Type B pancreatic cell (in vitro differentiated cells): Measurements from ENCODE around the gene FAM149A. TPM values are rescaled to one million over a fixed set of nuclear protein-coding genes. Genes with fewer than 3 reads are reported as not detected.
A peak's percentile ranks its signal among the peaks of the same experiment; 100 is the strongest.

Experiments
- DNase-seq: peaks from one replicate; pipeline ENCODE4 v3.0.0; 2021; ENCODE audit warnings: mixed read lengths; ENCODE audit not compliant: unreplicated experiment; ENCODE audit errors: extremely low spot score
- H3K27ac Mint-ChIP-seq: 2 replicates; pipeline ENCODE4 v1.8.0; 2021; ENCODE audit warnings: mild to moderate bottlenecking, mixed read lengths
- H3K27me3 Mint-ChIP-seq: 2 replicates; pipeline ENCODE4 v1.8.0; 2021; ENCODE audit warnings: mixed read lengths
- H3K36me3 Mint-ChIP-seq: 2 replicates; pipeline ENCODE4 v1.8.0; 2021; ENCODE audit warnings: mixed read lengths
- H3K4me1 Mint-ChIP-seq: one replicate; pipeline ENCODE4 v1.8.0; 2021; ENCODE audit warnings: mixed read lengths; ENCODE audit not compliant: unreplicated experiment
- H3K4me3 Mint-ChIP-seq: 2 replicates; pipeline ENCODE4 v1.8.0; 2021; ENCODE audit warnings: mild to moderate bottlenecking, mixed read lengths
- H3K9me3 Mint-ChIP-seq: 2 replicates; pipeline ENCODE4 v1.8.0; 2021; ENCODE audit warnings: mixed read lengths
- CTCF ChIP-seq: fragments of 200-600 bp; sonication (generic); conservative IDR thresholded peaks from 2 replicates; pipeline ENCODE4 v1.5.0; 2021; ENCODE audit warnings: antibody characterized with exemption, mild to moderate bottlenecking
- total RNA-seq: library from RNA; stranded (reverse); gene quantifications from 2 replicates; pipeline ENCODE4 v1.2.1, GENCODE V29; 2021; ENCODE audit warnings: low replicate concordance

The FAM149A gene
- total RNA-seq, 1 donor from 2014 or later, result 9.3 TPM

GRCh38 chr4:186192066-186192612 lies 87.6 kb downstream of the FAM149A start:
- H3K4me3 Mint-ChIP-seq, result peak overlapping the region; percentile 92
- no peaks in the 10 kb centered on the region for H3K9me3 Mint-ChIP-seq
- peaks cover 16% of the 10 kb centered on the region for H3K4me1 Mint-ChIP-seq
- H3K27me3 Mint-ChIP-seq, result peaks cover 12% of the 10 kb centered on the region
- peaks cover 4% of the 10 kb centered on the region for H3K36me3 Mint-ChIP-seq
- no peak for TF ChIP-seq CTCF
- DNase-seq, result no peak
- peak overlapping the region; percentile 83 for H3K27ac Mint-ChIP-seq

- Mint-ChIP-seq H3K4me1 (peaks cover 16% of the 10 kb centered on the region), H3K36me3 (peaks cover 4% of the 10 kb centered on the region)
- no peak for TF ChIP-seq CTCF
Observed at GRCh38 chr4:186193851-186194250, 89.3 kb downstream of the FAM149A start.

GRCh38 chr4:186196063-186196462 lies 91.6 kb downstream of the FAM149A start:
- DNase-seq, result no peak
- H3K27ac Mint-ChIP-seq, result no peak overlapping the region
- no peak for TF ChIP-seq CTCF
- peaks cover 9% of the 10 kb centered on the region for H3K4me1 Mint-ChIP-seq
- no peaks in the 10 kb centered on the region for H3K9me3 Mint-ChIP-seq
- no peak overlapping the region for H3K4me3 Mint-ChIP-seq
- H3K27me3 Mint-ChIP-seq, result peaks cover 3% of the 10 kb centered on the region
- peaks cover 4% of the 10 kb centered on the region for H3K36me3 Mint-ChIP-seq

More at GRCh38 chr4:186193851-186194250, 89.3 kb downstream of the FAM149A start:
- Mint-ChIP-seq H3K27ac (no peak overlapping the region), H3K9me3 (no peaks in the 10 kb centered on the region), H3K27me3 (peaks cover 12% of the 10 kb centered on the region), H3K4me3 (peak overlapping the region; percentile 35)
- DNase-seq, result no peak

DNA sequence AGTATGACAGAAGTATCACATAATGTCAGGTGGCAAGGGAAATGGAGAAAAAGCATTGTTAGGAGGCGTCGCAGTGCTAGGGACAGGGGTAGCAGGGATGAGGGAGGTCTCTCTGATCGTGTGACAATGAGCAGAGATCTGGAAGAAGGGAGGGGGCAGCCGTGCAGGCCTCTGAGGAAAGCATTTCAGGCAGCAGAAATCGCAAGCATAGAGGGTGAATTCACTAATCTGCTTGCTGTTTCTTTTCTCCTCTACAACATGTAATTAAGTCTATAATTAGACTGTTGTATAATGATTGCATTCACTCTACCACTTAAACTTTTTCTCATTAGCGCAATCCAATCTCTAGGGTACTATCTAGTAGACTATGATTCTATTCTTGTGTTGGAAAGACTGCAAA lies 96.0 kb downstream of the FAM149A start:
- Mint-ChIP-seq H3K27me3 (no peaks in the 10 kb centered on the region), H3K36me3 (peaks cover 3% of the 10 kb centered on the region), H3K4me1 (no peaks in the 10 kb centered on the region), H3K9me3 (no peaks in the 10 kb centered on the region), H3K27ac (no peak overlapping the region), H3K4me3 (no peak overlapping the region)
- no peak for TF ChIP-seq CTCF
- no peak for DNase-seq

- Mint-ChIP-seq H3K9me3 (no peaks in the 10 kb centered on the region), H3K36me3 (no peaks in the 10 kb centered on the region)
Observed at GRCh38 chr4:186201010-186201409, 96.5 kb downstream of the FAM149A start.

More at GRCh38 chr4:186201010-186201409, 96.5 kb downstream of the FAM149A start:
- Mint-ChIP-seq H3K27ac (no peak overlapping the region), H3K27me3 (no peaks in the 10 kb centered on the region), H3K4me1 (no peaks in the 10 kb centered on the region), H3K4me3 (no peak overlapping the region)
- no peak for DNase-seq
- no peak for TF ChIP-seq CTCF
